HG02870 (cell line): Measurements from ENCODE around the gene SEC24D.
"Not testable (repeated sequence)": the region's sequence is repeated elsewhere in the genome, so short reads cannot be mapped to it uniquely, and the experiment has no call there.

Source experiments
- ATAC-seq: cut with Tn5 transposase; IDR thresholded peaks from one replicate; pipeline ENCODE4 v1.9.1; 2021; ENCODE audit warnings: mild to moderate bottlenecking, moderate library complexity; ENCODE audit not compliant: unreplicated experiment

Gene SEC24D, protein sequence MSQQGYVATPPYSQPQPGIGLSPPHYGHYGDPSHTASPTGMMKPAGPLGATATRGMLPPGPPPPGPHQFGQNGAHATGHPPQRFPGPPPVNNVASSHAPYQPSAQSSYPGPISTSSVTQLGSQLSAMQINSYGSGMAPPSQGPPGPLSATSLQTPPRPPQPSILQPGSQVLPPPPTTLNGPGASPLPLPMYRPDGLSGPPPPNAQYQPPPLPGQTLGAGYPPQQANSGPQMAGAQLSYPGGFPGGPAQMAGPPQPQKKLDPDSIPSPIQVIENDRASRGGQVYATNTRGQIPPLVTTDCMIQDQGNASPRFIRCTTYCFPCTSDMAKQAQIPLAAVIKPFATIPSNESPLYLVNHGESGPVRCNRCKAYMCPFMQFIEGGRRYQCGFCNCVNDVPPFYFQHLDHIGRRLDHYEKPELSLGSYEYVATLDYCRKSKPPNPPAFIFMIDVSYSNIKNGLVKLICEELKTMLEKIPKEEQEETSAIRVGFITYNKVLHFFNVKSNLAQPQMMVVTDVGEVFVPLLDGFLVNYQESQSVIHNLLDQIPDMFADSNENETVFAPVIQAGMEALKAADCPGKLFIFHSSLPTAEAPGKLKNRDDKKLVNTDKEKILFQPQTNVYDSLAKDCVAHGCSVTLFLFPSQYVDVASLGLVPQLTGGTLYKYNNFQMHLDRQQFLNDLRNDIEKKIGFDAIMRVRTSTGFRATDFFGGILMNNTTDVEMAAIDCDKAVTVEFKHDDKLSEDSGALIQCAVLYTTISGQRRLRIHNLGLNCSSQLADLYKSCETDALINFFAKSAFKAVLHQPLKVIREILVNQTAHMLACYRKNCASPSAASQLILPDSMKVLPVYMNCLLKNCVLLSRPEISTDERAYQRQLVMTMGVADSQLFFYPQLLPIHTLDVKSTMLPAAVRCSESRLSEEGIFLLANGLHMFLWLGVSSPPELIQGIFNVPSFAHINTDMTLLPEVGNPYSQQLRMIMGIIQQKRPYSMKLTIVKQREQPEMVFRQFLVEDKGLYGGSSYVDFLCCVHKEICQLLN

DNA sequence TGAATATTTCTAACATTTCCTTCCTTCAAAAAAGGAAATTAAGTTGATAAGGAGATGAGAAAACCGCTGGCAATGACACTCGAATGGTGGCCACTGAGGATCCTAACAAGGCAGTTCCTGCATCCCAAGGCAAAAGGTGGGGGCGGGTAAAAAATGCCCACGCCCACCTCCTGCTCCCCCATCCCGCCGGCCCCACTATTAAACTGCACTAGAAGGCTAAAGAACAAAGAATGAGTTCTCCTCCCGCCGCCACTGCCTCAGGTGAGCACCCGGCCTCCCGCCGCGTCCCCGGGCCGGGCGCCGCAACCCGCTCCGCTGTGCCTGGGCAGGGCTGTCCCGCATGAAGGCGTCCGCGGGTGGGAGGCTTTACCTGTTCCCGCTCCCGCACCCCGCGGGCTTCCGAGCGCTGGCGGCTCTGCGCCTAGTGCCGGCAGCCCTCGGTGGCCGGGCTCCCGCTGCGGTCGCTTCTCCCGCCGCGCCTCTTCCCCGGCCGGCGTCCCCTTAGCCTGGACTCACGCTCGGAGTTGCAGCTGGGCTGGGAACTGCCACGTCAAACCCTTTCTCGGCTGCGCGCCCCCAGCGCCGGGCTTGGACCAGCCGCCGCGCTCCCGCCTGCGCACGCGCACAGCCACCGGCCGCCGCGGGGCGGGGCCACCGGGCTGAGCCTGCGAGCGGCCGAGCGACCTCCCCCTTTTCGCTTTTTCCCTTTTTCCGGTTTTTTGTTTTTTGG, at the start of gene SEC24D:
TSS of gene SEC24D (minus strand) at position 556 of the 730 bp plus-strand sequence. CDS start 2,430 bp downstream, outside the sequence.
- ATAC-seq = peak; percentile 53

DNA sequence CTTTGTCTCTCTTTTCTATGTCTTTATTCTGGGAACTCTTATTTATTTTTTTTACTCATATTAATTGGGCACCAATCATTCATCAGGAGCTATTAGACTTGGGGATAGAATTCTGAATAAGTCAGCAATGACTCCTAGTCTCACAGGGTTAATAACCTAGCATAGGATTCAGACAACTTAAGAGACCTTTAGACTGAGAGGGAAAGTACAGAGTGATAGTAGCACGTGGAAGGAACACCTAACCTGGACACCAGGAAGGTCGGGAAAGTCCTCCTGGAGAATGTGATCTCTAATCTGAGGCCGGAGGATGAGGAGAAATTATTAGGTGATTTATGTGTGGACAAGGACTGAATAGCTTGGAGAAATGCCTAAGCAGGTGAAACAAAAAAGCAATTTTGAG, 48.8 kb upstream of the SEC24D start:
- no peak for ATAC-seq

DNA sequence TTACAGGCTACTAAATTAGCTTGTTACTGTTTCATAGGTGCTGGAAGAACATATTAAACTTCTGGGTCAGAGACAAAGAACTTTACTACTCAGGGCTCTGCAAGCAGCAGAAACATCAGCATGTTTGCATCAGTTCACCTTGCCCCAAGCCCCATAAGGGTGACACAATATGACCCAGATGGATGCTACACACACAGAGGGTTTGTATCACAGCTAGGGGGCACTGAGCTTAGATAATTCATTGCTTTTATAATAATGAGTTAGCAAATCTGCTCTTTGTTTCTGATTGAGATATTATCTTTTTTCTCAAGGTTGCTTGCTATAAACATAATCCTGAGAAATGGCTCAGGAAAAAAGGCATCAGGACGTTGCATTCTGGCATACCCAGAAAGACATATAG, 47.9 kb upstream of the SEC24D start:
- no peak for ATAC-seq

DNA sequence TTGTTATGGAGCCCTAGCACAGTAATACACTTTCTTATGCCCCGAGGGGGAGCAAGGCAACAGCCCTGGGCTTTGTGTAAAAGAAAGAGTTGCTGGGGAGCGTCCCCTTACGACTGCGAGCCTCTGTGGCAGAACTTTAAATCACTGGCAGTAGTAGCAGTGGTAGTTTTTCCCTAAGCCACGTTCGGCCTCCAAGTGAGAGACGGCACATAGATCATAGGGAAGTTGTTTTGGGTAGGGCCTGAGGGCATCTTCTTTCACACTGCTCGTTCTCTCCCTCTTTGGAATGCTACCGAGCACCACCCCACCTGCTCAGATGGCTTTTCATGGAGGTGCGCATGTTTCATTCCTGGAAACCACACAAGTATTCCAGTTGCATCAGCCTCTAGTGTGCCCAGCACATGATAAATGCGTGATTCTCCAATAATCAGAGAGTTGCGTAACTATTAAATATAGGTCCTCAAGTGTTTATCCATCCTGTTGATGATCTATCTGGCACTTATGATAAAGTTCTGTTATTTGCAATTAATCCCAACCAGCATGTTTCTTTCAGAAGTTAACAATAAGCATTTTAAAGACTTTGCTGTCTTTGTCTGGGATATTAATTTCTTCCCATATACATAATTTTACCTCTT, 45.7 kb upstream of the SEC24D start:
- ATAC-seq = no peak

DNA sequence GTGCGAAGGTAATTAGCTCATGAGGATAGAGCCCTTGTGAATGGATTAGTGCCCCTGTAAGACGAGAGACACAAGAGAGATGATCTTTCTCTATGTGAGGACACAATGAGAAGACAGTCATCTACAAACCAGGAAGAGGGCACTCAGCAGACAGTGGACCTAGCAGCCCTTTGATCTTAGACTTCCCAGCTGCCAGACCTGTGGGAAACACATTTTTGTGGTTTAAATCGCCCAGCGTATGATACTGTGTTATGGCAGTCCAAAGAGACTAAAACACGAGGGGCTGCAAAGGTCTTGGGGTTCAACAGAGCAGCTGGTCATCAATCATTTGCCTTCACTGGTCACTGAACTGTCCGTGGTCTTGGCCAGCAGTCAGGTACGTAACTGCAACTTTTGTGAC, 43.5 kb upstream of the SEC24D start:
- ATAC-seq = no peak

DNA sequence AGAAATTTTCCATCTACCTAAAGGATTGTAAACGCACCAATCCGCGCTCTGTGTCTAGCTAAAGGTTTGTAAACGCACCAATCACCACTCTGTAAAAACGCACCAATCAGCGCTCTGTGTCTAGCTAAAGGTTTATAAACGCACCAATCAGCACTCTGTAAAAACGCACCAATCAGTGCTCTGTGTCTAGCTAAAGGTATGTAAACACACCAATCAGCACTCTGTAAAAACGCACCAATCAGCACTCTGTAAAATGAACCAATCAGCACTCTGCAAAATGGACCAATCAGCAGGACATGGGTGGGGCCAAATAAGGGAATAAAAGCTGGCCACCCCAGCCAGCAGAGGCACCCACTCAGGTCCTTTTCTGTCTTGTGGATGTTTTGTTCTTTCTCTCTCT, 42.6 kb upstream of the SEC24D start:
- ATAC-seq = not testable (repeated sequence)

DNA sequence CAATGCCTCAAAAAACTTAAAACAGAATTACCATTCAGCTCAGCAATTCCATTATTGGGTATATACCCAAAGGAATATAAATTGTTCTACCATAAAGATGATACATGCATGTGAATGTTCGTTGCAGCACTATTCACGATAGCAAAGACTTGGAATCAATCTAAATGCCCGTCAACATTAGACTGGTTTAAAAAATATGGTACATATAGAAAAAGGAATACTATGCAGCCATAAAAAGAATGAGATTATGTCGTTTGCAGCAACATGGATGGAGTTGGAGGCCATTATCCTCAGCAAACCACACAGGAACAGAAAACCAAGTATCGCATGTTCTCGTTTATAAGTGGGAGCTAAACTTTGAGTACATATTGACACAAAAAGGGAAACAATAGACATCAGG, 41.9 kb upstream of the SEC24D start:
- no peak for ATAC-seq

DNA sequence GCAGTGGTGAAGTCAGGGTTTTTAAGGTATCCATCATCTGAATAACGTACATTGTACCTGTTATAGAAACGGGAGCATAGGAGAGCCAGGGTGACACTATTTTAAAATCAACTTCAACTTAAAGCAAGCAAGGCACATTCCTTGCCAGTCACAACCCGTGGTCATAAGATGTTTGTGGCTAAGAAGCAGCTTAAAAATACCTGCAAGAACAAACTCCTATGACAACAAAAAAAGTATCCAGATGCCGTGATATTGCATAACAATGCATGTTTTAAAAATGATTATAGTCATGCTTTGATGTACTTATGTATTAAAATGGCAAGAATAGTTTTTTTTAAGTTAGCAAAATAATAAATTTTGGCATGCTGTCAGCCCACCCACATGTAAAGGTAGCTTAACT, 36.3 kb upstream of the SEC24D start:
- no peak for ATAC-seq

DNA sequence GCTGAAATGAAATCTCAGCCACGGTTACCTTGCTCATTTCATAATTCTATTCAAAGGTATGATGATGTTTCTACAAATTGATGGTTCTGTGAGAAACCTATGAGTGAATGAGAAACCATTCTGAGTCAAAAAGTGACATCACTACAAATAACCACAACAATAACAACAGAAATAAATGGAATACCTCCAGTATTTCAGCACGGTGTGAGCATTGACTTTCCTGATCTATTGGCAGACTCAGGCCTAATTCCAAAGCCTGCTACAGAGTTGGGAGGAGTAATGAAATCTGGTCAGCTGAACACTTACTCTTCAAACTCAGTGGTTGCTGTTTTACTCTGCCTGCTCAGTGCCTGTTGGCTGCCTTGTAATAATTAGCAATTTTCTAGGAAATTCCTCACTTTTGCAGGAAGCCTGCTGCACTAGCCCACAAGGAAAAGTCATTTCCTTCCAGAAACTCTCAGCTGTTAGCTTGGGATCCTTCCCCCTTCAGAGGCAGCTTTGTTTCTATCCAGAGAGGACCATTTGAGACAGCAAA, 33.9 kb upstream of the SEC24D start:
- ATAC-seq = peak; percentile 67

DNA sequence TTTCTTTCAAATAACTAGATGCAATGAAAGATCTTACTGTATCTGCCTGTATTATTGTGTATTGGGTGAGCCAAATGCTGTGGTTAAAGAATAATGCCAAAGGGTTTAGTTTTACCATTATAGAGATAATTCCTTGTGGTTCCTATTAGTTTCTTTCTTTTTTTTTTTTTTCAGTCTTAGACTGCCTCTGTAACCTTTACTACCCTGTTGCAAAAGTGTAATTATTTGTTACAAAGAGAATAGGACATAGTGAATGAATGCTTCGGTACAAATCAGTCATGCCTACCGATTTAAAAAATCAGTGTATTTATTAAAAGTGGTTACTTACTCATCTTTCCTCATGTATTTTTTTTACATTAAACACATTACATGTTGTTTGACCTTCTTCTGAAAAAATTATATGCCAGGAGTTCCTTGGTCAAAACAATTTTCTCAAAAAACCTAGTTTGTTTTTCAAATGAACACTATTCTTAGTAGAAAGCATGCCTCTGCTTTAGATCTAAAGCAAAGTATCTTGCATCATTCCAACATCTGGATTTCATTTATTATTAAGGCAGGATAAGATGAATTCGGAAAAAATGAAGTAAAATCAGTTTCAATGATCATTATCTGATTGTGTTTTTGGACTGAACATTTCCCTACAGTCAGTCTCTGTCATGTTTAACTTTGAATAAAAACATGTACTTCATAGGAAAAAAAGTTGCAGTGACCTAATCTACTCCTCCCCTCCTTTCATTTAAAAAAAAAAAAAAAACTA, 31.6 kb upstream of the SEC24D start:
- ATAC-seq = no peak

DNA sequence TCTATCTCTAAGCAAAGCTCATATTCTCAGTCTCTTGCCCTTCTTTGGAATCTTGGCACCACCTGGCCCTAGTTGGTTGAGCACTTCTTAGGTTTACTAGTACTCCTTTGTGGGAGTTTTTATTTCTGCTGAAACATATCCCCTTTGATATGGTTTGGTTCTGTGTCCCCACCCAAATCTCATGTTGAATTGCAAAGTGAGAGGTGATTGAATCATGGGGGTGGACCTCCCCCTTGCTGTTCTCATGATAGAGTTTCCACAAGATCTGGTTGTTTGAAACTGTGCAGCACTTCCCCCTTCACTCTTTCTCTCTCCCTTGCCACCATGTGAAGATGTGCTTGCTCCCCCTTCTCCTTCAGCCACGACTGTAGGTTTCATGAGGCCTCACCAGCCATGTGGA, 30.5 kb upstream of the SEC24D start:
- no peak for ATAC-seq

DNA sequence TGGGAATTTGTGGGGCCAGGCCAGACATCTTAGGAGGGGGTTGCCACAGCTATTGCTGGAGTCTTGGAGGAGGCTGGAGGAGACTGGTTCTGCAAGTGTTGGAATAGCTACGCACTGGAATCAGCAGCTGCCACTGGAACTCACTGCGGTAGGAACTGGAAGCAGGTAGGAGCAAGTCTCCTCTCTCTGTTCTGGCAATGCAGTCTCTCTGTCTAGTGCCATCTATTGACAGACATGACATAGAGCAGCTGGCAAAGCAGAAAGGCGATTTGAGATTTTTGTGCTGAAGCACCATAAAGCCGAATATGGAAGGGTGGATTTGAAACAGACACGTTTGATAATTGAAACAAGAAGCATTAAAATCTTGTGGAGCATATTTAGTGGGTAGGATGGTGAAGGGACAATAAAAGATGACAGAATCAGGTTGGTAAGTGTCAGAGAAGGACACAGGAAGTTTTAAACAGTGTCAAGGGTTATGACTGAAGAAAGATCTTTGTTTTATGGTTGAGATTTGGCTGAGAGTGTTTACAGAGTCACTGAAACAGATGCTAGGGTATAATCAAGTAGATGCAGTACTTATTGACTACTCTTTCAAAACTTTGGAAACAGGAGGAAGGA, 29.3 kb upstream of the SEC24D start:
- ATAC-seq = peak; percentile 73

DNA sequence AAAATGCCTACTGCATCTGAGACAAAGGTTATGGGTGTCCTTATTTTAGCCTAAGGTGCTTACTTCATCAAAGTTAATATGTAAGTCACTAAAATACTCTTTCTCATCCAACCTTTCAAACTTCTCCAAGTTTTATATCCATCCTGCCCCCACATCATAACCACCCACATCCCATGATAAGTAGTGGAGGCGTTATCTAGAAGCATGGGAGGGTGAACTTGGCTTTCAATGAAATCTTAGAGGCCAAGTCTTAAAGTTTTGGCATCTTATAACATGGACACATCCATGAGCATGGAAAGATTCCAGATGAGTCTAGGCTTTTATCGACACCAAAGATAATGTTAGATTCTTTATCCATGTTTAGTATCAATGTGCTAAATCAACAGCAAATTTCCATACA, 22.9 kb upstream of the SEC24D start:
- no peak for ATAC-seq

DNA sequence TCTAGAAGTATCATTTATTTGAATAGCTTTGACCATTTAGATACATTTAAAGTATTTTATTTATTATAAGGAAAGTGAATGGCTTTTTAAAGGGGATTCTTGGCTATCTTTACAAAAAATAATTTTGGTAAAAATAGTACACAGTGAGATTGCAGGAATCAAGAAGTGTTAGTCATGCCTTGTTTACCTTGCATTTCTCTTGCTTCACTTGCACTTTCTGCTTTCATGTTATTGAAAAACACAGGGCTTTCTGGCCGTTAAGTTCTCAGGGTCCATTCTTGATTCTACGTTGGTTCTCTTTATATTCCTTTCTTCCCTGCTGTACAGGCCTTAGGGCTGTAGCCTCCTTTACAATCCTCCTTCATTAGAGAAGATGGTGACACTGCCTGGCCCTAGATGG, 21.8 kb upstream of the SEC24D start:
- ATAC-seq = no peak

DNA sequence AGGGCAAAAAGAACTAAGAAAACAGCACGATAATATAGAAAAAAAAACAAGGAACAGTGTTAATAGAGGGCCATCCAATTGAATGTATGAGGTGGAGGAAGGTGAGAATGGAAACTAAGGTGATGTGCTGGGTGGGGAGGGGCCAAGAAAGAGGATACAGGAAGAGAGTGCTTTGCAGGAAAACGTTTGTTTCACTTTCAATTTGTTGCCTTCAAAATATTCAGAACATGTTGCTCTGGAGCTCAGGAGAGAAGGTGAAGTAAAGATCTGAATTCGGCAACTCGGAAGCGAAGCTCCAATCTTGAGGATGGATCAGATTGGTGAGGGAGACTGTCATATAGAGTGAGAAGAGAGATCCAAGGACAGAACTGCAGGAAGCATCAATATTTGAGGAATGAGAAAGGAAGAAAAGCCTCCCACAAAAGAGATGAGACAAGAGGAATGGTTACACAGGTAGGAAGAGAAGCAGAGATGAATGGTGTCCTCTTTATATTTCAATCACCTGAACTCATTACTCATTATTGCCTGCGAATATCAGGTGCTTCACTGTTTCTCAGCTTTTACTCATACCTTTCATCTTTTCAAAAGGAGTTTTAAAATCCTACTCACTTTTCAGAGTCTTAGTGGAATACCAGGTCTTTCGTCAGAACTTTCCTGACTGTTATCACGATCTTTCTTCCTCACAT, 14.7 kb upstream of the SEC24D start:
- peak; percentile 91 for ATAC-seq

DNA sequence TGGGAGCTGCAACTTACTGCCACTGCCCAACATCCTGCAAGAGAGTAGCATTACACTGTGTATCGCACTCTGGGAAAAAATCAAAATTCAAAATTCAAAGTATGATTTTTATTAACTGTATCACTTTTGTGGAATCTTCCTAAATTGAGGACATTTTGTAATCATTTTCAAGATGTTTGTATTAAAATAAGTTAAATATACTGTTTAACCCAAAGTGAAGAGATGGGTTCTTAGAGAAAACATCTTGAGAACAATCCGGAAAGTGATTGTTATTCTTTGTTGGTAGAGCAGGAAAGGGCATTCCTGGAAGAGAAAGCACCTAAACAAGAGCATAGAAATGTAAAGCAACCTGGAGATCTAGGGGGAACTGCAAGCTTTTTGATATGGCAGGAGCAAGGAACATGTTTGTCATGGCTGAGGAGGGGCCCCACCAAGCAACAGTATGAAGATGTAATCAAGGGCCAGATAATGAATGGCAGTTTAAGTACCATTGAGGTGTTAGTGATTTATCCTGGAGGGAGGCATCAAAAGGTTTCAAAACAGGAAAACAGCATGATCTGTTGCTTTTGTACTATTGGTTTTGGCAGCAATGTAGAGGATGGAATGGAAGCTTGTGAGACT, 14.1 kb upstream of the SEC24D start:
- peak; percentile 12 for ATAC-seq

DNA sequence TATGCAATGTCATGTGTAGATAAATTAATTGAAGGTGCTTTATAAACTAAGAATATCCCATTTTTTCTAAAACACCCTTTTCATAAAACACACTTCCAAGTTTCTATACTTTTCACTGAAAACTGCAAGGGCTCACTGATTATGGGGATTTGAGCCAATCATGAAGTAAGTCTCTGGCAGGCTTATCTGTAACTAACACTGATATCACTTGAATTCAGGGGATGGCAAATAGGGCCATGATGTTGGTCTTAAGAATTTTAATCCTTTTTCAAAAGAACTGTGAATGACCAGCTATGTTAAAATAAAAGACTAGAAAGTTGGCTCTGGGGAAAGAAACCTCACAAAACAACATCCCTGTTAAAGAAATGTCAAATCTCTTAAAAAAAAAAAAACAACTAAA, 13.0 kb upstream of the SEC24D start:
- ATAC-seq = no peak

DNA sequence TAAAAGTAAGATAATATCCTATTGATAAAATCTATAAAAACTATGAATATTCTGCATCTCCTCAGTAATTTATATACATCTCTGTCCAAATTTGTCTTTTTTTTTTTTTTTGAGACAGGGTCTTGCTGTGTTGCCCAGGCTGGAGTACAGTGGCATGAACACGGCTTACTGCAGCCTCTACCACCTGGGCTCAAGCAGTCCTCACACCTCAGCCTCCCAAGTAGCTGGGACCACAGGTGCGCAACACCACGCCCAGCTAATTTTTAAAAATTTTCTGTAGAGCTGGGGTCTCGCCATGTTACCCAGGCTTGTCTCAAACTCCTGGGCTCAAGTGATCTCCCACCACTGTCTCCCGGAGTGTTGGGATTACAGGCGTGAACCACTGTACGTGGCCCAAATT, 12.3 kb upstream of the SEC24D start:
- no peak for ATAC-seq
